Muscle of leg (tissue), 11 donors: ENCODE data around the gene IAH1. TPM values are rescaled to one million over a fixed set of nuclear protein-coding genes. Genes with fewer than 3 reads are reported as not detected.
"Not testable (repeated sequence)": the region's sequence is repeated elsewhere in the genome, so short reads cannot be mapped to it uniquely, and the experiment has no call there.

Experiments
- DNase-seq: peaks from one replicate; pipeline ENCODE4 v3.0.0; 2013
- H3K27ac ChIP-seq: one replicate; pipeline ENCODE4 v1.5.1; 2013; ENCODE audit warnings: mild to moderate bottlenecking, low read length, control low read depth
- H3K27me3 ChIP-seq: one replicate; pipeline ENCODE4 v1.6.1; 2013; ENCODE audit warnings: low read length; ENCODE audit not compliant: control insufficient read depth, insufficient read depth
- H3K36me3 ChIP-seq: one replicate; pipeline ENCODE4 v1.6.1; 2013; ENCODE audit warnings: low read length; ENCODE audit not compliant: control insufficient read depth, insufficient read depth
- H3K4me1 ChIP-seq: one replicate; pipeline ENCODE4 v1.6.1; 2013; ENCODE audit warnings: low read length; ENCODE audit not compliant: control insufficient read depth, insufficient read depth
- H3K4me3 ChIP-seq: one replicate; pipeline ENCODE4 v1.5.1; 2013; ENCODE audit warnings: low read length, control low read depth
- H3K9me3 ChIP-seq: replicated peaks from 2 replicates; pipeline ENCODE4 v1.6.1; 2013; ENCODE audit warnings: low read depth, low read length; ENCODE audit not compliant: control insufficient read depth
- WGBS: methylation state at CpG from one replicate; pipeline ENCODE4 v1.1.5; 2013; ENCODE audit warnings: missing lambda C conversion rate; ENCODE audit not compliant: insufficient coverage; 5-methylcytosine and 5-hydroxymethylcytosine counted together
- polyA plus RNA-seq, 8 donors: library from polyadenylated mRNA; unstranded; fragments of 120-200 nt; gene quantifications; one replicate each; pipeline versions ENCODE4 v1.2.1 to v1.2.3, GENCODE V29; 2013; ENCODE audit warnings: inconsistent platforms in 1 of 8, low replicate concordance in 1 of 8; ENCODE audit not compliant: insufficient read length in 8 of 8, insufficient read depth in 1 of 8
- total RNA-seq: library from RNA; stranded (reverse); fragments of 120-200 nt; gene quantifications from one replicate; pipeline ENCODE4 v1.2.4, GENCODE V29; 2013

Gene IAH1
- total and polyA plus RNA-seq, 9 donors, result 45.7 to 70.3 (median 51.1) TPM

GRCh38 chr2:9488583-9489547 lies 14.5 kb downstream of the IAH1 start:
- no peak overlapping the region for H3K27ac ChIP-seq
- peaks cover 73% of the 10 kb centered on the region for H3K36me3 ChIP-seq
- WGBS, result no CpG with 5 or more reads among the region's 1 CpG
- no peaks in the 10 kb centered on the region for H3K4me1 ChIP-seq
- no peaks in the 10 kb centered on the region for H3K27me3 ChIP-seq
- H3K4me3 ChIP-seq, result no peak overlapping the region
- no peaks in the 10 kb centered on the region for H3K9me3 ChIP-seq
- no peak for DNase-seq

DNA sequence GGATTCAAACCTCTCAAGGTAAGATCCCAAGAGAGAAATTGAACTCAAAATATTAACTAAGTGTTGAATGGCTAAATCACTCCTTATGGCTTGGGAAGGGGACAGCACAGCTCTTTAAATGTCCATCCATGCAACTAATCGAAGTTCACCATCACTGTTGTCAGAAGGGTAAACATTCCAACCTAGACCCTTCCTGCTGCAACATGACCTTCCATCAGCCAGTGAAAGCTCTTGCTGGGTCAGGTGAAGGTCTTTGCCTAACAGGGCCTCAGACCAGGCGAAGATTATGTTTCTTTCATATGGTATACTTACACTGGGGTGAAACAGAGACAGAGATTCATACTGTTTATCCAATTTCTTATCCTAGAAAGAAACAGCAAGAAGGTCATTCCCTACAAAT lies 16.4 kb downstream of the IAH1 start:
- Histone ChIP-seq H3K4me1 (no peaks in the 10 kb centered on the region), H3K36me3 (peaks cover 69% of the 10 kb centered on the region), H3K27ac (no peak overlapping the region), H3K27me3 (no peaks in the 10 kb centered on the region), H3K4me3 (no peak overlapping the region), H3K9me3 (no peaks in the 10 kb centered on the region)
- 60% methylated on average over 1 of the region's 2 CpGs for WGBS
- DNase-seq, result no peak

DNA sequence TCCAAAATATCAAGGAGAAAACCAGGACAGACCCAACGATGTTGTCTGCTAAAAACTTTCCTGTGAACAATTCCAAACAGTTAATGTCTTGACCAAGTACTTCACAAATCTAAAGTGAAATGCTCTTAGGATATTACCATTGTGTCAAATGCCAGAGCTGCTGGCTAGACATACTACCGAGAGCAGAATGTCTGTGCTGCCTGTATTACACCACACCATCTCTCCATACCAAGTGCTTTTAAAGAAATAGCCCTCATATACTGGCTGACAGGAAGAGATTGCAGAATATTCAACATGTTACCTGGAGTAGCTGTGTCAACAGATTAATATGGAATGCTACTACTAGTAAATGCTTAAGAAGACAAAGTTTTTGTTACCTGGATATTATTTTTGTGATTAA lies 18.6 kb downstream of the IAH1 start:
- WGBS, result no CpG with 5 or more reads among the region's 2 CpGs
- H3K4me3 ChIP-seq, result no peak overlapping the region
- DNase-seq, result no peak
- no peak overlapping the region for H3K27ac ChIP-seq
- no peaks in the 10 kb centered on the region for H3K9me3 ChIP-seq
- H3K4me1 ChIP-seq, result no peaks in the 10 kb centered on the region
- peaks cover 66% of the 10 kb centered on the region for H3K36me3 ChIP-seq
- no peaks in the 10 kb centered on the region for H3K27me3 ChIP-seq

DNA sequence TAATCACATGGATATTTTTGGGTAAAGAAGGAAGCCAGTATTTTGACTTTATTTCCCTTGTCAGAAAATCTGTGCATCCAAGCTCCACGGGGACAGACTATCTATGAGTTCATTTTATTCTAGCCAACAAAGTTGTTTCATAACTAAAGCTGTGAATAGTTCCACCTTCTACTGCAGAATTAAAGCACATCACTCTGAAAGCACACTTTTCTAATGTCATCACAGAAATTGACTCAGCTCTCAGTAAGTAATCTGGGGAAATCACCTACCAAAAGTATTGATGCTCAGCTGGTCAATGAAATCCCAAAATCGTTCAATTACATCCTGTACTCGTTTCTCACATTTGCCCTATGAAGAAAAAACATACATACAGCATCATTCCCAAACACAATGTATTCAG lies 19.1 kb downstream of the IAH1 start:
- Histone ChIP-seq H3K36me3 (peaks cover 65% of the 10 kb centered on the region), H3K27me3 (no peaks in the 10 kb centered on the region), H3K4me3 (no peak overlapping the region), H3K4me1 (no peaks in the 10 kb centered on the region), H3K27ac (no peak overlapping the region), H3K9me3 (no peaks in the 10 kb centered on the region)
- 40% methylated on average over 1 of the region's 3 CpGs for WGBS
- no peak for DNase-seq

DNA sequence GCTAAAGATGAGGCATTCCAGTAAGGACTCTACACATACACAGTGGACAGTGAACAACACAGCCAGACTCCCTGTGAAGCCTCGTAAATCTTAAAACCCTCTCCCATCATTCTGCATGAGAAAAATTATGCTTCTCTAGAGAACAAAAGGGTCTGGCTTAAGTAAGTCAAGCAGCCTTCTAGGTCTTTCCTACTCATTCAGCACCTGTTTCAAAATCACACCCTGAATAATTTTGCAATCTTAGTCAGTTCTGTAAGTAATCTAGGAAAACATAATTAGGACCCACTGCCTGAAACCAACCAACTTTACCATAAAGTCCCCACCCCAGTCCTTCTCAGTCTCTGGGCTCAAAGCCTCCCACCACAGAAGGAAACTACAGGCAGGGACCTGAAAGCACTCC lies 19.7 kb downstream of the IAH1 start:
- no peak overlapping the region for H3K4me3 ChIP-seq
- no peak for DNase-seq
- no peaks in the 10 kb centered on the region for H3K27me3 ChIP-seq
- no CpG with 5 or more reads among the region's 1 CpG for WGBS
- H3K4me1 ChIP-seq, result no peaks in the 10 kb centered on the region
- no peak overlapping the region for H3K27ac ChIP-seq
- H3K9me3 ChIP-seq, result no peaks in the 10 kb centered on the region
- peaks cover 60% of the 10 kb centered on the region for H3K36me3 ChIP-seq

DNA sequence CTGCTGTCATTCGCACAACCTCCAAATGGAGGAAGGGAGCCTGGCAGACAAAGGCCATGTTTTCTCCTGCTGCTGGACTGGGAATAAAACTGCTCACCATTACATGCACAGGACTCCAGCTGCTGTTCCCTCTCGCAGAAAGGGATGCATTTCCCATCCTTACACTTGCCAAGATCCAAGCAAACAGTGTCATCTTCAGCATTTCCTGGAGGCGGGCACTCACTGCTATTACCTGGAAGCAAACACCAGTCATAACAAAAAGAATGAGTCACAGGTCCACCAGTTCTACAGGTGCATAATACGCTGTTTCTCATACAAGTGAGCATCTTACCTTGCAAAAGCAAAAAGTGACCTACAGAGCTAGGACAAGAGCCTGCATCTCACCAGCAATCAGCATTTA lies 22.7 kb downstream of the IAH1 start:
- Histone ChIP-seq H3K9me3 (no peaks in the 10 kb centered on the region), H3K27ac (no peak overlapping the region), H3K27me3 (no peaks in the 10 kb centered on the region), H3K4me1 (no peaks in the 10 kb centered on the region), H3K36me3 (peaks cover 45% of the 10 kb centered on the region), H3K4me3 (no peak overlapping the region)
- no peak for DNase-seq
- WGBS, result 95% methylated on average over 4 of the region's 4 CpGs

DNA sequence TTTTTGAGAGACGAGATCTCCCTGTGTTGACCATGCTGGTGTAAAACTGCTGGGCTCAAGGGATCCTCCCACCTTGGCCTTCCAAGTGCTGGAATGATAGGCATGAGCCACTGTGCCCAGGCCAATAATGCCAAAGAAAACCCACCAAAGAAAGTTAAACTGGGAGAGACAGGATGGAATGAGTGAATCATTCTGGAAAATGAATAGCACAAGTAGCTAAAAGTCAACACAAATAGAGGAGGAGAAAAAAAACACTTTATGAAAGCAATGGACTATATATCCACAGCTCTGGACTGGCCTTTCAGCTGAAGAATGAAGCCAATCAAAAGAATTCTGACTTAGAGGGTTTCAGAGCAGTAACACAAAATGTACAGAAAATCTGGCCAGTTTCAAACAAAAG lies 23.9 kb downstream of the IAH1 start:
- Histone ChIP-seq H3K9me3 (no peaks in the 10 kb centered on the region), H3K27ac (no peak overlapping the region), H3K4me3 (no peak overlapping the region), H3K36me3 (peaks cover 47% of the 10 kb centered on the region), H3K27me3 (no peaks in the 10 kb centered on the region), H3K4me1 (no peaks in the 10 kb centered on the region)
- no peak for DNase-seq
- WGBS, result no CpG with 5 or more reads among the region's 1 CpG

GRCh38 chr2:9508931-9509330 lies 34.6 kb downstream of the IAH1 start:
- Histone ChIP-seq H3K4me1 (no peaks in the 10 kb centered on the region), H3K27ac (no peak overlapping the region), H3K36me3 (peaks cover 31% of the 10 kb centered on the region), H3K9me3 (no peaks in the 10 kb centered on the region), H3K27me3 (no peaks in the 10 kb centered on the region), H3K4me3 (no peak overlapping the region)
- DNase-seq, result no peak
- WGBS, result no CpG with 5 or more reads among the region's 1 CpG

GRCh38 chr2:9513946-9514345 lies 39.6 kb downstream of the IAH1 start:
- not testable (repeated sequence) for H3K4me3 ChIP-seq, DNase-seq, H3K27ac ChIP-seq, H3K27me3 ChIP-seq, H3K9me3 ChIP-seq, H3K4me1 ChIP-seq
- WGBS, result no CpG with 5 or more reads among the region's 3 CpGs
- H3K36me3 ChIP-seq, result peaks cover 43% of the 10 kb centered on the region

DNA sequence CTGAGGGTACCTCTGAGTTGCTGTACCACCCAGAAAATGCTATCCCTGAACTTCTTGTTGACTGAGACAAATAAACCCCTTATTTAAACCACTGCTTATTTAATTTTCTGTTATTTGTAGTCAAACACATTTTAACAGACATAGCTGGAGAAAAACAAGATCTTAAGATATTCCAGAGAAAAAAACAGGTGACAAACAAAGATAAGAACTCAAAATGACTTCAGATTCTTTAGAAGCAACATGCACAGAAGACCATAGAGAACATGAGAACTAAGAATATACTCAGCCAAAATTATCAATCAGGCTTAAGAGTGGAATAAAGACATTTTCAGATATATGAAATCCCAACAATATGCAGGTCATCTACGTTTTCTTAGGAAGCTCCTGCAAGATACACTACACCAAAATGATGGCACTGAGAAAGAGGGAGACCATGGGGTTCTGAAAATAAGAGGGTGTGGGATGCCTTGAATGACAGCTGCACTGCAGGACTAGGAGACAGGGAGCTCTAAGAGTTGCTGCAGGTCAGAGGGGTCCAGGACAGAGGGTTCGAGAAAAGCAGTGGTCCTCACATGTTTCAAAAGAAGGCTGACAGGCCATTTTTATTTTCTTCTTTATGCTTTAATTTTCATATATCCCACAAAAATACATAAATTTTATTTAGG lies 42.9 kb downstream of the IAH1 start:
- WGBS, result no CpG with 5 or more reads among the region's 2 CpGs
- DNase-seq, result no peak
- H3K36me3 ChIP-seq, result peaks cover 51% of the 10 kb centered on the region

More for the DNA sequence above, 42.9 kb downstream of the IAH1 start:
- no peaks in the 10 kb centered on the region for H3K27me3 ChIP-seq
- no peak overlapping the region for H3K27ac ChIP-seq
- H3K4me3 ChIP-seq, result no peak overlapping the region
- H3K9me3 ChIP-seq, result no peaks in the 10 kb centered on the region
- no peaks in the 10 kb centered on the region for H3K4me1 ChIP-seq
